Measurements from ENCODE around the gene ATP9B. TPM values are rescaled to one million over a fixed set of nuclear protein-coding genes. Genes with fewer than 3 reads are reported as not detected.

ATP9B gene
- total RNA-seq, 1 experiment from 2014 or later = 20.9 TPM

- H2BK15ac ChIP-seq (ENCODE audit: low read depth, low read length) = no peak overlapping the region
- no peaks in the 10 kb centered on the region for H3K79me1 ChIP-seq (ENCODE audit: insufficient read depth, low read depth, low read length, poor library complexity, severe bottlenecking)
- H3K9ac ChIP-seq (ENCODE audit: extremely low read depth, insufficient read length, low read length) = no peak overlapping the region
- no peaks in the 10 kb centered on the region for H3K4me1 ChIP-seq (ENCODE audit: insufficient read depth, low read length)
- H3K79me2 ChIP-seq (ENCODE audit: insufficient read depth, low read length) = no peaks in the 10 kb centered on the region
- H4K5ac ChIP-seq (ENCODE audit: insufficient read length, low read depth, low read length) = no peak overlapping the region
- peaks cover 0 to 5% (median 0%) of the 10 kb centered on the region in 3 experiments; a peak in 2 of 7 replicates for H3K36me3 Mint-ChIP-seq (ENCODE audit: insufficient read depth in 1 of 3, low read depth in 3 of 3)
- no peak overlapping the region for H2AK5ac ChIP-seq (ENCODE audit: insufficient read length, low read length)
- H2BK20ac ChIP-seq (ENCODE audit: low read depth, low read length, poor library complexity, severe bottlenecking) = no peak overlapping the region
- H3K14ac ChIP-seq (ENCODE audit: insufficient read depth, low read length) = no peak overlapping the region
- H2BK5ac ChIP-seq (ENCODE audit: insufficient read length, low read length) = no peak overlapping the region
- WGBS (ENCODE audit: extremely low coverage, insufficient read length, low lambda C conversion rate) = no CpG with 5 or more reads among the region's 2 CpGs
- no peak overlapping the region for H4K91ac ChIP-seq (ENCODE audit: insufficient read length, low read depth, low read length)
- no peak overlapping the region for H3K56ac ChIP-seq (ENCODE audit: insufficient read length, low read depth, low read length)
- H3K27me3 Mint-ChIP-seq (ENCODE audit: low read depth) = no peaks in the 10 kb centered on the region
- H3K23ac ChIP-seq (ENCODE audit: insufficient read length, low read depth, low read length) = no peak overlapping the region
- no peak for TF ChIP-seq CTCF (conservative IDR thresholded peaks at IDR 0.05)
- no peak overlapping the region for H3K27ac Mint-ChIP-seq
- no peak overlapping the region for H3K27ac ChIP-seq (ENCODE audit: insufficient read length, low read depth, low read length)
- H3K9me3 Mint-ChIP-seq = no peaks in the 10 kb centered on the region
- no peaks in the 10 kb centered on the region; a peak in 1 of 4 replicates for H3K4me1 Mint-ChIP-seq
- no peak overlapping the region for H4K8ac ChIP-seq (replicated peaks; ENCODE audit: insufficient read length, low read depth, low read length)
- H3K4me2 ChIP-seq (ENCODE audit: insufficient read depth, insufficient read length, low read length) = no peak overlapping the region
- H3K23me2 ChIP-seq (ENCODE audit: insufficient read length, low read depth, low read length, poor library complexity, severe bottlenecking) = no peaks in the 10 kb centered on the region
- H3K9me3 ChIP-seq (ENCODE audit: control insufficient read depth, low read depth, low read length) = no peaks in the 10 kb centered on the region
- H4K20me1 ChIP-seq (ENCODE audit: control insufficient read depth, insufficient read depth, insufficient read length) = no peaks in the 10 kb centered on the region
- no peak overlapping the region for H3K18ac ChIP-seq (ENCODE audit: insufficient read length, low read depth, low read length)
- no peak overlapping the region for H2AFZ ChIP-seq (ENCODE audit: low read length)
- H3K27me3 ChIP-seq (ENCODE audit: insufficient read depth, low read length) = no peaks in the 10 kb centered on the region
- no peak overlapping the region for H3K4me3 Mint-ChIP-seq
- no peak overlapping the region for H3T11ph ChIP-seq (ENCODE audit: low read length)
- DNase-seq = no peak
- H3K4ac ChIP-seq (ENCODE audit: low read depth, low read length) = no peak overlapping the region
- H2BK12ac ChIP-seq (ENCODE audit: insufficient read length, low read depth, low read length) = no peak overlapping the region
- no peak overlapping the region for H2BK120ac ChIP-seq (ENCODE audit: low read depth, low read length, poor library complexity, severe bottlenecking)
Measured at GRCh38 chr18:79193826-79194225, 124.6 kb downstream of the ATP9B start.
